Activated CD4-positive, alpha-beta T cell treated with anti-CD3 and anti-CD28 coated beads for 24 hours (primary cell): ENCODE data around the gene CAMP.
A peak's percentile ranks its signal among the peaks of the same experiment; 100 is the strongest.

Source experiments
- DNase-seq, 2 donors: peaks; one replicate each; pipeline ENCODE4 v3.0.0-alpha.2; 2020; ENCODE audit warnings: low read depth in 2 of 2

CAMP gene

GRCh38 chr3:48214225-48214624, 9.1 kb upstream of the CAMP start:
- DNase-seq, result no peak

- no peak for DNase-seq
These were observed 8.3 kb upstream of the CAMP start for GRCh38 chr3:48215019-48215418.

- DNase-seq, result no peak
These were observed 7.8 kb upstream of the CAMP start for GRCh38 chr3:48215466-48215865.

GRCh38 chr3:48215876-48216275, 7.4 kb upstream of the CAMP start:
- no peak for DNase-seq

GRCh38 chr3:48217449-48217848, 5.8 kb upstream of the CAMP start:
- no peak for DNase-seq

- DNase-seq, result no peak
These were observed 4.8 kb upstream of the CAMP start for GRCh38 chr3:48218537-48218936.

GRCh38 chr3:48219543-48219942, 3.8 kb upstream of the CAMP start:
- no peak for DNase-seq

GRCh38 chr3:48220746-48221145, 2.5 kb upstream of the CAMP start:
- no peak for DNase-seq

GRCh38 chr3:48225587-48225986, 2.3 kb downstream of the CAMP start:
- DNase-seq, result no peak

- DNase-seq, result no peak
These were observed 3.6 kb downstream of the CAMP start for GRCh38 chr3:48226939-48227338.

- DNase-seq, result no peak
These were observed 8.9 kb downstream of the CAMP start for GRCh38 chr3:48232232-48232631.

GRCh38 chr3:48232734-48233133, 9.4 kb downstream of the CAMP start:
- DNase-seq, result peak; percentile 46 to 57

- no peak for DNase-seq
These were observed 10.2 kb downstream of the CAMP start for GRCh38 chr3:48233542-48233941.

GRCh38 chr3:48236531-48236930, 13.2 kb downstream of the CAMP start:
- DNase-seq, result no peak

- no peak for DNase-seq
These were observed 15.3 kb downstream of the CAMP start for GRCh38 chr3:48238531-48239085.

- DNase-seq, result no peak
These were observed 17.0 kb downstream of the CAMP start for GRCh38 chr3:48240000-48240963.

- DNase-seq, result peak in 1 of 2 donors; percentile 6
These were observed 18.6 kb downstream of the CAMP start for GRCh38 chr3:48241796-48242455.

- DNase-seq, result no peak
These were observed 20.6 kb downstream of the CAMP start for GRCh38 chr3:48243886-48244285.

GRCh38 chr3:48244461-48244860, 21.2 kb downstream of the CAMP start:
- no peak for DNase-seq

GRCh38 chr3:48245136-48245535, 21.8 kb downstream of the CAMP start:
- DNase-seq, result no peak

GRCh38 chr3:48247401-48247811, 24.1 kb downstream of the CAMP start:
- no peak for DNase-seq

GRCh38 chr3:48248095-48248850, 25.0 kb downstream of the CAMP start:
- no peak for DNase-seq
